GM19397 (cell line): ENCODE data around the gene CREBL2.
"Not testable (repeated sequence)": the region's sequence is repeated elsewhere in the genome, so short reads cannot be mapped to it uniquely, and the experiment has no call there.

Source experiments
- ATAC-seq: cut with Tn5 transposase; IDR thresholded peaks from one replicate; pipeline ENCODE4 v1.9.1; 2021; ENCODE audit warnings: mild to moderate bottlenecking, moderate library complexity; ENCODE audit not compliant: unreplicated experiment

The CREBL2 gene

DNA sequence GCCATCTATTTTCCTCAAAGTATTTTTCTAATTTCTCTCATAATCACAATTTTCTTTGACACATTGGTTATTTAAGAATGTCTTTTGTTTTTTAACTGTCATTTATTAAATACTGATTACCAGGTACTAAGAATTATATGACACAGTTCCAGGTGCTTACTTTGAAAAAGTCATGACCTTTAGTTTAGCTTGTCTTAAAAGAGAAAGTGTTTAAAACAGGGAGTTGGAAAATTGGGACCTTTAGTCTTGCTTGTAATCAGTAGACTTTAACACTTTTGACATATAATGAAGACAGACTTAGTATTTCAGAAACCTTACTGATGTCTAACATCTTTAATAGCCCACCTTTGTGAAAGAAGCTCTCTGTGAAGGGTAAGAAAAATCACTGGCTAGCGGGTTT is 19.2 kb downstream of the CREBL2 start:
- no peak for ATAC-seq

DNA sequence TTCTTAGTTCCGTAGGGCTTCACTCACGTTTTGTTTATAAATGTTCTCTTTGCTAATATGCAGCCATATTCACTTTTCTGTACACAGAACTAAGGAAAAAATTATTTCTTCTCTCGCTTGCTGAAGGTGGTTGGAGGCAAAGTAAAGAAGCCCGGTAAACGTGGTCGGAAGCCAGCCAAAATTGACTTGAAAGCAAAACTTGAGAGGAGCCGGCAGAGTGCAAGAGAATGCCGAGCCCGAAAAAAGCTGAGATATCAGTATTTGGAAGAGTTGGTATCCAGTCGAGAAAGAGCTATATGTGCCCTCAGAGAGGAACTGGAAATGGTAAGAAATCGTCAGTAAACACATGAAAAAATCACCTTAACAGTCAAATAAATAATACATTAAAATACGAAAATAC is 24.0 kb downstream of the CREBL2 start:
- no peak for ATAC-seq

DNA sequence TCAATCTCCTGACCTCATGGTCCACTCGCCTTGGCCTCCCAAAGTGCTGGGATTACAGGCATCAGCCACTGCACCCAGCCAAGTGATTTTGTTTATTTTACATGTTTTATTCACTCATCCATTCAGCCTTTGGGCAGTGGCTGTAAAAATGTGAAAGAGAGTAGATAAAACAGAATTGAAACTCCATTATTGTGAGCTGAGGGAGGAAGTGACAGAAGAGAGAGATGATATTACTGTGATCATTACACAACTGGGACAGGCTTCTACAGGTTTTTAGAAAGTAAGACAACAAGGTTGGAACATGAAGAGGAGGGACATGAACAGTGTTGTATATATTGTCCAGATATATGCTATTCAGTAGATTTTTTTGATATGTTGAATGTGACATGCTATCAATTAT is 25.0 kb downstream of the CREBL2 start:
- ATAC-seq: no peak

DNA sequence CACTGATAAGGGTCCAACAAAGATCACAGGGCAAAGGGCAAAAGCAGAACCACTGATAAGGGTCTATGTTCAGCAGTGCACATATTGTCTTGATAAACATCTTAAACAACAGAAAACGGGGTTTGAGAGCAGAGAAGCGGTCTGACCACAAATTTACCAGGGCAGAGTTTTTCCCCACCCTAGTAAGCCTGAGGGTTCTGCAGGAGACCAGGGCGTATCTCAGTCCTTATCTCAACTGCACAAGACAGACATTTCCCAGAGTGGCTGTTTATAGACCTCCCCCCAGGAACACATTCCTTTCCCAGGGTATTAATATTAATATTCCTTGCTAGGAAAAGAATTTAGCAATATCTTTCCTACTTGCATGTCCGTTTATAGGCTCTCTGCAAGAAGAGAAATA is 28.3 kb downstream of the CREBL2 start:
- not testable (repeated sequence) for ATAC-seq

DNA sequence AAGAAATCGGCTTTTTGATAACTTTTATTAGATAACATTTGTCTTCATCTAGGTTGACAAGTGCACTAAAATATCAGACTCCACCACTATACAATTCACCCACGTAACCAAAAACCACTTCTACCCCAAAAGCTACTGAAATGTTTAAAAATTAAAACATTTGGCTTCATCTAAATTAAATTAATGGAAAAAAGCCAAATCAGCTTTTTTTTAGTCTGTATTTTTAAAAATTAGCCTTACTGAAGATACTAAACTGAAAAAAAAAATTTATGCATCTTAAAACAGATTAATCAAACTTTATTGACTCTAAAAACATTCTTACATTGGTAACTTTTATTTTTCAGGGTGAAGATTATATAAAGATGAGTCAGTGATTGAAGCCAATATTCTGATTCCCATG is 30.0 kb downstream of the CREBL2 start:
- ATAC-seq: no peak

DNA sequence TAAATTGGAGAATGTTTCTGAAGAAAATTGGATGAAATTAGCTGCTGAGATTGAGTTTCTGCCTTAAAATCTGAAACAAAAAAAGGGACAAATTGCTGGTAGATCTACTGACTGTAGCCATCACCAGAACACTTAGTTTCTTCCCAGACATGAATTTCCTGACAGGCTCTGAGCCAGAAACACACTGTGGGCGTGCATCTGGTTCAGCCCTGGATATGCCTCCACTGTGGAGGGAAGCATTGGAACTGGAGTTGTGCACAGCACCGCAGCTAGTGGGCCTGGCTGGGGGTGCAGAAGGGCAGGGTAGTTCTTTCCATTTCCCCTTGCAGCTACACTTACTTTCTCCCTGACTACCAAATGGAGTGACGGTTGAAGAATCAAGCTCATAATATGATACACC is 31.2 kb downstream of the CREBL2 start:
- ATAC-seq: no peak

DNA sequence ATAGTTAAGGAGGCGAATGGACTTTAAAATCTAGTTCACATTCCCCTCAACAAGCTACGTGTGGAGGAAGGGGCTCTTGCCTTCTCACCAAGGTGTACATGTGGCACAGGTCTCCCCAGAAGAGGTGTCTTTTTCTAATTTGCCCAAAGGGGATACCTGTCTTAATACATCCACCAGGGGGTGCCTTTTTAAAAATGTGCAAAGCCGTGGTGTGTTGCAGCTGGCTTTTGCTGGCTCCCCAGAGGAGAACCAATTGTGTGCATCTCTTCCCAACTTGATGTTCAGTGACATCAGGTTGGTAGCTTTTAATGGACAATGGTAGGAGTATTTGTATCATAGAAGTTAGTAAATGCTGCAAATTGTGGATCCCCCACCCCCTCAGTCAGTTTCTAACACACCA is 33.8 kb downstream of the CREBL2 start:
- ATAC-seq: no peak

DNA sequence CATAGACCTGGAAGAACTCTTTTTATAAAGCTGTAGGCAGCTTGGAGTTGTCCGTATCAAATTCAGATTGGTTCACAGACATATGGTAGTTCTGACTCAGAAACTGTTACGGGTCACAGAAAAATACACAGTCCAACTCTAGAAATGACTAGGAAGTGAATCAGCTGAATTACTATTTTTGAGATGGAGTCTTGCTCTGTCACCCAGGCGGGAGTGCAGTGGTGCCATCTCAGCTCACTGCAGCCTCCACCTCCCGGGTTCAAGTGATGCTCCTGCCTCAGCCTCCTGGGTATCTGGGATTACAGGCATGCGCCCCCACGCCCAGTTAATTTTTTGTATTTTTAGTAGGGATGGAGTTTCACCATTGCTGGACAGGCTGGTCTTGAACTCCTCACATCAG is 34.3 kb downstream of the CREBL2 start:
- ATAC-seq: not testable (repeated sequence)

DNA sequence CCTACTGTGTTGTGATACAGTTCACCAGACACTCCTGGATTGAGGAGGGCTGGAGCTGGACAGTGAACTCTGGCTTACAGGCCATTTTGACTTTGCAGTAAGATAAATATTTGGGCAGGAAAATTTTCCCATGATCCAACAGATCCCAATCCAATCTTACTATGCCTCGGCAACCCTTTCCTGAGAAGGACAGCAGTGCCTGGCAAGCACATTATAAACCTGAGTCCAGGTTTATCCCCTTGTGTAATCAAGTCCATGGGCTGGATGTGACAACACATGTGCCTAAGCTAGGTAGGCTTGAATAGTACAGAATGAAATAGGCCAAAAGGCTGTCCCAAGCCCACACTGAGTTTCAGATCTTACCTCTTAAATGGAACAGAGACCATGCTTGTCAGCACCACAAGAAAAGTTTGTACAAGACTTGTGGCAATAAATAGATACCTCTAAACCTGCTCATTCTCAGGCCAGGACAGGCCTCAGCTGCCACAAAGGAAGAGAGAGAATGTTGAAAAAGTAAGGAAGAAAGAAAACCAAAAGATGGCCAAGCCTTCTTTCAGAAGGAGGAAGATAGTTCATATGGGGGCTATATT is 34.9 kb downstream of the CREBL2 start:
- no peak for ATAC-seq

DNA sequence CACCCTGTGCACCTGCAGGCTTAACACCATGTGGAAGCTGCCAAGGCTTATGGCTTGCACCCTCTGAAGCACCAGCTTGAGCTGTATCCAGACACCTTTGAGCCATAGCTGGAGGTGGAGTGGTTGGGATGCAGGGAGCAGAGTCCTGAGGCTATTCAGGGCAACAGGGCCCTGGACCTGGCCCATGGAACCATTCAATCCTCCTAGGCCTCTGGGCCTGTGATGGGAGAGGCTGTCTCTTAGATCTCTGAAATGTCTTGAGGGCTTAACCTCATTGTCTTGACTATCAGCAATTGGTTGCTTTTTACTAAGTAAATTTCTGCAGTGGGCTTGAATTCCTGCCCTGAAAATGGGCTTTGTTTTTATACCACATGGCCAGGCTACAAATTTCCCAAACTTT is 36.6 kb downstream of the CREBL2 start:
- no peak for ATAC-seq

DNA sequence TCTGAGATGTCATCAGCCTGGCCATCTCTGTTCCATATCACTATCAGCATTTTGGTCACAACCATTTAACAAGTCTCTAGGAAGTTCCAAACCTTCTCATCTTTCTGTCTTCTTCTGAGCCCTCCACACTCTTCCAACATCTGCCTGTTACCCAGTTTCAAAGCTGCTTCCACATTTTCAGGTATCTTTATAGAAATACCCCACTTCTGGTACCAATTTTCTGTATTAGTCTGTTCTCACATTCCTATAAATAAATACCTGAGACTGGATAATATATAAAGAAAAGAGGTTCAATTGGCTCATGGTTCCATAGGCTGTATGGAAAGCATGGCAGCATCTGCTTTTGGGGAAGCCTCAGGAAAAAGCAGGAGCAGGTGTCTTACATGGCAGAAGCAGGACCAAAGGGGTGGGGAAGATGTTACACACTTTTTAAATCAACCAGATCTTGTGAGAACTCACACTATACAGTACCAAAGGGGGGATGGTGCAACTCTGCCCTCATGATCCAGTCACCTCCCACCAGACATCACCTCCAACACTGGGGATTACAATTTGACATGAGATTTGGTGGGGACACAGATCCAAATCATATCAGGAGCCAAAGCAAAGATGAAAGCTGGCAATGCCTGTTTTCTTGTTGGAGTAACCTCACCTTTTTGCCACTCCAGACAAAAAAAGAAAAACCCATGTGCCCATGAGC is 37.4 kb downstream of the CREBL2 start:
- no peak for ATAC-seq

DNA sequence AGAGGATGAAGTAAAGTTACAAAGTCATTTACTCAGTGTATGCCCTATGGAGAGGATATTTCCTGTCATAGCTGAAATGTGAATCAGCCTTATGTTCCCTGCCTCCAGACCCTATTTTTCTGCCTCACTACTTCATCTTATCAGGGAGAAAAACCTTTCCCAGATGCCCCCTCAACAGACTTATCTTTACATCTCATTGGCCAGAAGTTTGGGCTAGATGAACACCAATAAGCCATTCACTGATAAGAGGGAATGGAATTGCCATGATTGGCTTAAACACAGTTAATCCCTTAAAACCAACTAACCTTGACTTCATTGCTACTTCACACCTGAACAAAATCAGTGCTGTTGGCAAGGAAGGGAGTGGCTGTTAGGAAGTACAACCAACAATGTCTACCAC is 40.1 kb downstream of the CREBL2 start:
- ATAC-seq: no peak

DNA sequence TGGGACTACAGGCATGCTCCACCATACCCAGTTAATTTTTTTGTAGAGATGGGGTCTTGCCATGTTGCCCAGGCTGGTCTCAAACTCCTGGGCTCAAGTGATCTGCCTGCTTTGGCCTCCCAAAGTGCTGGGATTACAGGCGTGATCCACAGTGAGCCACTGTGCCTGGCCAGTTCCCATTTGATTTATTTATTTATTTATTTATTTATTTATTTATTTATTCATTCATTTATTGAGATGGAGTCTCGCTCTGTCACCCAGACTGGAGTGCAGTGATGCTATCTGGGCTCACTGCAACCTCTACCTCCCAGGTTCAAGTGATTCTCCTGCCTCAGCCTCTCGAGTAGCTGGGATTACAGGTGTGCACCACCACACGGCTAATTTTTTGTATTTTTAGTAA is 41.0 kb downstream of the CREBL2 start:
- ATAC-seq: not testable (repeated sequence)

DNA sequence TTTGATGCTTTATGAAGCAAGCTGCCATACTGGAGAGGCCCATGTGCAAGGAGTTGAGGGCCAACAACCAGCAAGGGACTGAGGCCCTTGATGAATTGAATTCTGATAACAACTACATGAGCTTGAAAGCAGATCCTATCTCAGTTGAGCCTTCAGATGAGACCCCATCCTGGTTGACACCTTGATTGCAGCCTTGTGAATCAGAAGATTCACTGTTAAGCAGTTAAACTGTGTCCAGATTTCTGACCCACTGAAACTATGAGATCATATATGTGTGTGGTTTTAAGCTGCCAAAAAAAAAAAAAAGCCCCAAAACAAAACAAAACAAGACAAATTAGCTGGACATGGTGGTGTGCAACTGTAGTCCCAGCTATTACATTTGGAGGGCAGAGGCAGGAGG is 42.2 kb downstream of the CREBL2 start:
- ATAC-seq: no peak

DNA sequence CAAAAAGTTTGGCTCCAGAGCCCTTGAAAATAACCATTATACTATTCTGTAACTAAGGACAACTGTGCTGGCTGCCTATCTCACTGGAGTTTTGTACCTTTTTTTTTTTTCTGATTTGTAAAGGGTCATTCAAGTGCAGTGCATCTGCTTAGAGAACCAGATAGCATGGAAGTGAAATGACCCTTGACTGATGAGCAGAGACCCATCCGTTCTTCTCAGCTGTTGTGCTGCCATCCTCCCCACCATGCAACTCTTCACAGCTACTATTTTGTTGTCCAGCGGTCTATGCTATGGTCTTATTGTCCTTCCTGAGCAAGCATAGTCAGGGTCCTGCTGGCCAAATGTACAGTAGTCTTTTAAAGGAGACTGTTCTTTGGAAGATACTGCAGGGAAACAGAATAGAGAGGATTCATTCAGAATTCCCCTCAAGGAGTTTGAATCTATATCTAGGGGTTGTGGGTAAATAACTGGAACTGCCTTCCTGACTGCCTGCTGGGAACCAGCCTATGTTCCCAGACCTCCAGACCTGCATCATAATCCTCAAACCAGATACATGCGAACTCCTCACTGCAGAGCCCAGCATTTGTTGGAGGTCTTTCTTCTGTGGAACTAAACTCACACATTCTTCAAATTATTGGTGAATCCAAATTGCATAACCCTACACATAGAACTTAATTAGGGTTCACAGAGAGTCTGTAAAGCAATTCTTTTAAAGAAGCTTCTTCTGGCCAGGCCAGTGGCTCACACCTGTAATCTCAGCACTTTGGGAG is 43.2 kb downstream of the CREBL2 start:
- no peak for ATAC-seq

DNA sequence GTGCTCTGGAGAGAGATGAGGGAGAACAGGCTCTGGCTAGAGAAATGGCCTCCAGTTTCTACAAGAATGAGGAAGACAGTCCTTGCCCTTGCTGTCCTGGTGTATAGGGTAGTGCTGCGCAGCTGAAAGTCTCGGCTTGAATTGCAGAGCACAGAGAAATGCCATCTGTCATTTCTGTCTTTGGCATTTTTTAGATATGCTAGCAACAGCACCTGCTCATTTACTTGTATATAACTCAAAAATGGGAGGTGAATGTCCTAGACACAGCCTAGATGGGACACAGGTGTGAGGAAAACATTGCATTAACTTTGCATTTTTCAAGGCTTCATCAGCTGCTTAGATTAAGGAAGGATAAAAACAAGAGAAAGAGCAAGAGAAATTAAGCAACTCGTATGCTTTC is 48.5 kb downstream of the CREBL2 start:
- no peak for ATAC-seq

DNA sequence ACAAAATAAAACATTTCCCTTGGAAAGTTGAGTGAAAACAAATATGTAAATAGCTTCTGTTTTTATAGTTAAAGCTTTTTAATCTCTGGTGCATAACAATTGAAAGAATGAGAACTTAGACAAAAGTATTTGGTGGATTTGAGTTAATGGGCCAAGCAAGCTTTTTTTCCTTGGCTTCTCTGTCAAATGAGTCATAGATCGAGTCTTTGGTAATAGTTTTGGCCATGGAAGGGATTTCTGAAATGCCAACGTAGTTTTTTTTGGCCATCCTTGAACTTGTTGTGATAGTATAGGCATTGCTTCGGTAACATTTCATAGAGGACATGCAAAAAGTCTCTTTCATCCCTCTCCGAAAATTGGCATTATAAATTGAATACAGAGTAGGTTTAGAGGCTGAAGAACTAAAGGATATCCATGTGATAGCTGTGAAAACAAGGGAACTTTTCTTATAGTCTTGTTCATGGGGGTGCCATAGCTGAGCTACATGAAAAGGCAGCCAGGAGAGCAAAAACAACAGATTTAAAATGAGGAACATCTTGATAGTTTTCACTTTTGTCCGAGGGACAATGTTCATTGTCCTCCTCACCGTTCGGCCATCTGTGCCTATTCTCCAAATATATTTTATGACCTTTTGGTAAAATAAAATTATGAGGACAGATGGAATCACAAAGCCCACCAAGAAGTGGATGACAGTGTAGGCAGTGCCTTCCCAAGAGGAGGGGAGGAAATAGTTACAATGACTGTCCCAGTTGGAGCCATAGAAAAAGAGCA is 49.6 kb downstream of the CREBL2 start:
- ATAC-seq: no peak

DNA sequence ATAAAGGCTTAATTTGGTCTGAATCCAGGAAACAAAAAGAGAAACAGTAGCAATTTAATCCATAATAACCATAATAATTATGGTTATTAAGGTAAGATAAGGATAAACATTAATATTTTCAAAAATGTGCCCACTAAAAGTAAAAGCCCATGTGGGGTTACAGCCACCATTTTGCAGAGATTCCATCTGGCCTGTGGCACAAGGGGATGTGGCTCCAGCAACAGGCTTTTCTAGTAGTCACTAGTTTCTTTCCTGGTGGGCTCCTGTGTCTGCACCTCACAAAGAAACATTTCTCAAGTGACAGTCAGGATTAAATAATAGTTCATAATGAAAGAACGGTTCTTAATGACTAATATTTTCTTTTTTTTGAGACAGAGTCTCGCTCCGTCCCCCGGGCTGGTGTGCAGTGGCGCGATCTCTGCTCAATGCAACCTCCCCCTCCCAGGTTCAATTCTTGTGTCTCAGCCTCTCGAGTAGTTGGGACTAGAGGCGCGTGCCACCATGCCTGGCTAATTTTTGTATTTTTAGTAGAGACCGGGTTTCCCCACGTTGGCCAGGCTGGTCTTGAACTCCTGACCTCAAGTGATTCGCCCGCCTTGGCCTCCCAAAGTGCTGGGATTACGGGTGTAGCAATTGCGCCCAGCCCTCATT is 52.1 kb downstream of the CREBL2 start:
- ATAC-seq: no peak

DNA sequence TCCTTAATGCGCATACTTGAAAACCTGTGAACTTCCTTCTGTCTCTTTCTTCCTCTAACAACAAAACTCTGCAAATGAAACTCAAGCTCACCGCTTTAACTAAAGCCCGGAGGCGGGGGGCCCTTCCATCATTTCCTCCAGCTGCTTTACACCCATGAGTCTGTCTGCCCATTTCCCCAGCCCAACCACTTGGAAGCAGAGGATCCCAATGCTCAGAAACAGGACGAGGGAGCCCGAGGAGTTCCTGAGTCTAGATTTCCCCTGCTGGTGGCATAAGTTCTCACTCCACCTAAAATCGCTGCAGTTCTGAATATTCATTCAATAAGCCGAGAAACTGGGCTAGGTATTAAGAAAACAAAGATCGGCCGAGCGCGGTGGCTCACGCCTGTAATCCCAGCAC is 53.5 kb downstream of the CREBL2 start:
- no peak for ATAC-seq

DNA sequence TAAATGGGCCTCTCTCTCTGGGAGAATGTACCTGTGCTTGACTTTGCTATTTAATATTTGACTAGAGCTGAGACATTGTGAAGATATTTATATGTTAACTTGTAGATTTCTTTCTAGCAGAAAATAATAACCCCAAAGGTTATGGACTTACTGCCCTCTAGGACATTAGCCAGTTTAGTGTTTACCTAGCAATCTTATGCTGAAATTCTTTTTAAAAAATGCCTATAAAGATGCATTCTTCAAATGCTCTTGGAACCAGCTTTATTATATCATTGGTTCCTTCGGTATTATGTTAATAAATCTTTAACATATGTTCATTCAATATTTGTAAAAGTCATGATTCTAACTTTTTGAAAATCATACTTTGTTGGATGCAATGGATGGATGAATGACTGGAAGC is 56.3 kb downstream of the CREBL2 start:
- no peak for ATAC-seq

DNA sequence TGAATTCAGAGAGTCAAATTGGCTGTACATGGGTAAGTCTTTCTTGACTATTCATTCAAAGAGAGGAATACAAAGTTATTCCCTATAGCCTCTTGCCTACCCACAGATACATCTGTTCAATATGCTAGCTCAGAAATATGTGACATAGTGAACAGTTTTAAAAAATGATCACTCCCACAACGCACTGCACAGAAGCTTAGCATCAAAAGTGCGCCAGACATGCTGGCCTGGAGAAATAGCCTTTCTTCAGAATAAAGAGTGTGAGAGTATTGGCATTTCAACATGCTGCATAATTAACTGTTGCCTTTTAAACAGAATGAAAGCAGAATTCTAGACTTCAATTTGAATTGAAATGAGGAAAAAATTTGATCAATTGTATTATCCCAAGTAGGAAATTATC is 57.3 kb downstream of the CREBL2 start:
- no peak for ATAC-seq
